ENCODE measurements around the gene FAM237A. TPM values are rescaled to one million over a fixed set of nuclear protein-coding genes. Genes with fewer than 3 reads are reported as not detected.

FAM237A gene
- total and polyA plus RNA-seq, 2 of the 13 experiments (the other 11 are each of a cell fraction or from before 2014, with no cell fraction given), result not detected

DNA sequence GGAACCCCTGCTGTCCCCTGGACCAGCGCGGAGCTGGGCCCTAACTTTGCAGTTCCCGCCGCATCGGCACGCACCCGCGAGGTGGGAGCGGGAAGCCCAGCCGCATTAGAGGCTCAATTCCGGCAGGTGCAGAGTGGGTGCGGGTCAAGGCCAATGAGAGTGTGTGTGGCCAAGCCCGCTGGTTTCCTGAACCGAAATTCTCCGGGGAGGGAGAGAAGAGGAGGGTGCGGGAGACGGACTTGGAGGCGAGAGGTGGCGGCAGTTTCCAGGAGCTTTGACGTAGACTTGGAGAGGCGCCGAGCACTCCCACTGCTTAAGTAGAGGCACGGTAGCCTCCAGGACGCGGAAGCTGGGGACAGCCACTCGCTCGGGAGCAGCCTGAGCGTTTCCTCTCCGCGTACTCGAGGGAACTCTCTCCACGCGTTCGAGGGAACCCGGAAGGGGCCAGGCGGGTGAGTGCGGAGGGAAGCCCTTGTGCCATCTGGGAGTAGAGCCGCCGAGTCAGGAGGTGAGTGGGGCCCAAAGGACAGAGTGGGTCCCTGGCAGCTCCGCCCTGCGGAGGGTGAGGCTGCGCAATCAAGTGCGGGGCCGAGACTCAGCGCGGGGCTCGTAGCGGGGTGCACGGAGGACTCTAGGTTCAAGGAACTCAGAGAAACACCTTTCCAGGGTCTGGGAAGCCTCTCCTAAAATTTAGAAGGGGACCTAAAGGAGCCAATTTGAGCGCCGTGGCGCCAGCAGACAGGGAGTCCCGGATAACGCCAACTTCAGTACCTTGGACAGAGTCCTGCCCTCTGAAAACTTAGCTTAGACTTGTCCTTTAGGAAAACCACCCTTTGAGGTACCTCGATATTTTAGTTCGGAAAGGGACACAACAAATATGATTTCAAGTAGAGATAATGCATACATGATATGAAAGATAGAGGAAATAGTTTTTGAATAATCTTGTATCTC, at the start of gene FAM237A (continued):
- TF ChIP-seq, protein P1, sequence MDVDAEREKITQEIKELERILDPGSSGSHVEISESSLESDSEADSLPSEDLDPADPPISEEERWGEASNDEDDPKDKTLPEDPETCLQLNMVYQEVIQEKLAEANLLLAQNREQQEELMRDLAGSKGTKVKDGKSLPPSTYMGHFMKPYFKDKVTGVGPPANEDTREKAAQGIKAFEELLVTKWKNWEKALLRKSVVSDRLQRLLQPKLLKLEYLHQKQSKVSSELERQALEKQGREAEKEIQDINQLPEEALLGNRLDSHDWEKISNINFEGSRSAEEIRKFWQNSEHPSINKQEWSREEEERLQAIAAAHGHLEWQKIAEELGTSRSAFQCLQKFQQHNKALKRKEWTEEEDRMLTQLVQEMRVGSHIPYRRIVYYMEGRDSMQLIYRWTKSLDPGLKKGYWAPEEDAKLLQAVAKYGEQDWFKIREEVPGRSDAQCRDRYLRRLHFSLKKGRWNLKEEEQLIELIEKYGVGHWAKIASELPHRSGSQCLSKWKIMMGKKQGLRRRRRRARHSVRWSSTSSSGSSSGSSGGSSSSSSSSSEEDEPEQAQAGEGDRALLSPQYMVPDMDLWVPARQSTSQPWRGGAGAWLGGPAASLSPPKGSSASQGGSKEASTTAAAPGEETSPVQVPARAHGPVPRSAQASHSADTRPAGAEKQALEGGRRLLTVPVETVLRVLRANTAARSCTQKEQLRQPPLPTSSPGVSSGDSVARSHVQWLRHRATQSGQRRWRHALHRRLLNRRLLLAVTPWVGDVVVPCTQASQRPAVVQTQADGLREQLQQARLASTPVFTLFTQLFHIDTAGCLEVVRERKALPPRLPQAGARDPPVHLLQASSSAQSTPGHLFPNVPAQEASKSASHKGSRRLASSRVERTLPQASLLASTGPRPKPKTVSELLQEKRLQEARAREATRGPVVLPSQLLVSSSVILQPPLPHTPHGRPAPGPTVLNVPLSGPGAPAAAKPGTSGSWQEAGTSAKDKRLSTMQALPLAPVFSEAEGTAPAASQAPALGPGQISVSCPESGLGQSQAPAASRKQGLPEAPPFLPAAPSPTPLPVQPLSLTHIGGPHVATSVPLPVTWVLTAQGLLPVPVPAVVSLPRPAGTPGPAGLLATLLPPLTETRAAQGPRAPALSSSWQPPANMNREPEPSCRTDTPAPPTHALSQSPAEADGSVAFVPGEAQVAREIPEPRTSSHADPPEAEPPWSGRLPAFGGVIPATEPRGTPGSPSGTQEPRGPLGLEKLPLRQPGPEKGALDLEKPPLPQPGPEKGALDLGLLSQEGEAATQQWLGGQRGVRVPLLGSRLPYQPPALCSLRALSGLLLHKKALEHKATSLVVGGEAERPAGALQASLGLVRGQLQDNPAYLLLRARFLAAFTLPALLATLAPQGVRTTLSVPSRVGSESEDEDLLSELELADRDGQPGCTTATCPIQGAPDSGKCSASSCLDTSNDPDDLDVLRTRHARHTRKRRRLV (CRISPR knock-in tag; IDR thresholded peaks at IDR 0.05), result peak; percentile 40; the same call in 1 of the 2 replicates
- TF ChIP-seq ZBED4 (CRISPR knock-in tag; IDR thresholded peaks at IDR 0.05; ENCODE audit: borderline replicate concordance) (0 out of 2 replicates have a peak, but pooled peaks have one; percentile 38), SP5 (CRISPR knock-in tag; IDR thresholded peaks at IDR 0.05; ENCODE audit: borderline replicate concordance, low read depth) (no peak), HDAC1 (CRISPR knock-in tag; IDR thresholded peaks at IDR 0.05) (no peak), NCOA5 (CRISPR knock-in tag; IDR thresholded peaks at IDR 0.05) (no peak), NKX3-1 (CRISPR knock-in tag; IDR thresholded peaks at IDR 0.05) (peak; percentile 61; the same call in 1 of the 2 replicates), NFKB2 (CRISPR knock-in tag; IDR thresholded peaks at IDR 0.05; ENCODE audit: borderline replicate concordance) (no peak), EHMT2 (IDR thresholded peaks at IDR 0.05; ENCODE audit: borderline replicate concordance, low read depth, low read length) (peak; percentile 91), ZNF33A (CRISPR knock-in tag; IDR thresholded peaks at IDR 0.05; ENCODE audit: borderline replicate concordance) (no peak), ELF3 (CRISPR knock-in tag; IDR thresholded peaks at IDR 0.05) (peak; percentile 55), BORCS8-MEF2B (CRISPR knock-in tag; IDR thresholded peaks at IDR 0.05) (peak; percentile 63; the same call in 1 of the 2 replicates), DNMT3B (CRISPR knock-in tag; conservative IDR thresholded peaks at IDR 0.05) (0 out of 2 replicates have a peak, but pooled peaks have one; percentile 62)
- TF ChIP-seq, protein P2, sequence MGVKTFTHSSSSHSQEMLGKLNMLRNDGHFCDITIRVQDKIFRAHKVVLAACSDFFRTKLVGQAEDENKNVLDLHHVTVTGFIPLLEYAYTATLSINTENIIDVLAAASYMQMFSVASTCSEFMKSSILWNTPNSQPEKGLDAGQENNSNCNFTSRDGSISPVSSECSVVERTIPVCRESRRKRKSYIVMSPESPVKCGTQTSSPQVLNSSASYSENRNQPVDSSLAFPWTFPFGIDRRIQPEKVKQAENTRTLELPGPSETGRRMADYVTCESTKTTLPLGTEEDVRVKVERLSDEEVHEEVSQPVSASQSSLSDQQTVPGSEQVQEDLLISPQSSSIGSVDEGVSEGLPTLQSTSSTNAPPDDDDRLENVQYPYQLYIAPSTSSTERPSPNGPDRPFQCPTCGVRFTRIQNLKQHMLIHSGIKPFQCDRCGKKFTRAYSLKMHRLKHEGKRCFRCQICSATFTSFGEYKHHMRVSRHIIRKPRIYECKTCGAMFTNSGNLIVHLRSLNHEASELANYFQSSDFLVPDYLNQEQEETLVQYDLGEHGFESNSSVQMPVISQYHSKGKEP (CRISPR knock-in tag; IDR thresholded peaks at IDR 0.05), result 0 out of 2 replicates have a peak, but pooled peaks have one; percentile 73
- TF ChIP-seq, protein P3, sequence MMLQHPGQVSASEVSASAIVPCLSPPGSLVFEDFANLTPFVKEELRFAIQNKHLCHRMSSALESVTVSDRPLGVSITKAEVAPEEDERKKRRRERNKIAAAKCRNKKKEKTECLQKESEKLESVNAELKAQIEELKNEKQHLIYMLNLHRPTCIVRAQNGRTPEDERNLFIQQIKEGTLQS (CRISPR knock-in tag; IDR thresholded peaks at IDR 0.05), result no peak
- TF ChIP-seq, protein P4, sequence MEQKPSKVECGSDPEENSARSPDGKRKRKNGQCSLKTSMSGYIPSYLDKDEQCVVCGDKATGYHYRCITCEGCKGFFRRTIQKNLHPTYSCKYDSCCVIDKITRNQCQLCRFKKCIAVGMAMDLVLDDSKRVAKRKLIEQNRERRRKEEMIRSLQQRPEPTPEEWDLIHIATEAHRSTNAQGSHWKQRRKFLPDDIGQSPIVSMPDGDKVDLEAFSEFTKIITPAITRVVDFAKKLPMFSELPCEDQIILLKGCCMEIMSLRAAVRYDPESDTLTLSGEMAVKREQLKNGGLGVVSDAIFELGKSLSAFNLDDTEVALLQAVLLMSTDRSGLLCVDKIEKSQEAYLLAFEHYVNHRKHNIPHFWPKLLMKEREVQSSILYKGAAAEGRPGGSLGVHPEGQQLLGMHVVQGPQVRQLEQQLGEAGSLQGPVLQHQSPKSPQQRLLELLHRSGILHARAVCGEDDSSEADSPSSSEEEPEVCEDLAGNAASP (CRISPR knock-in tag; IDR thresholded peaks at IDR 0.05; ENCODE audit: borderline replicate concordance), result peak; percentile 52; the same call in 1 of the 2 replicates
